GM19397 (cell line): ENCODE data around the gene BTBD9.

ENCODE experiments used
- ATAC-seq: cut with Tn5 transposase; IDR thresholded peaks from one replicate; pipeline ENCODE4 v1.9.1; 2021; ENCODE audit warnings: mild to moderate bottlenecking, moderate library complexity; ENCODE audit not compliant: unreplicated experiment

The BTBD9 gene

GRCh38 chr6:38487423-38487822 is 152.3 kb downstream of the BTBD9 start:
- no peak for ATAC-seq

GRCh38 chr6:38485488-38485887 is 154.2 kb downstream of the BTBD9 start:
- ATAC-seq: no peak

GRCh38 chr6:38484656-38485055 is 155.1 kb downstream of the BTBD9 start:
- ATAC-seq: no peak

- no peak for ATAC-seq
Measured at GRCh38 chr6:38483526-38483925, 156.2 kb downstream of the BTBD9 start.

GRCh38 chr6:38482466-38482865 is 157.3 kb downstream of the BTBD9 start:
- no peak for ATAC-seq

- ATAC-seq: no peak
Measured at GRCh38 chr6:38481851-38482250, 157.9 kb downstream of the BTBD9 start.

GRCh38 chr6:38481211-38481836 is 158.4 kb downstream of the BTBD9 start:
- ATAC-seq: no peak

- ATAC-seq: no peak
Measured at GRCh38 chr6:38480036-38480435, 159.7 kb downstream of the BTBD9 start.

- no peak for ATAC-seq
Measured at GRCh38 chr6:38479331-38479730, 160.4 kb downstream of the BTBD9 start.

GRCh38 chr6:38477680-38478260 is 162.0 kb downstream of the BTBD9 start:
- ATAC-seq: no peak

GRCh38 chr6:38476888-38477287 is 162.8 kb downstream of the BTBD9 start:
- ATAC-seq: no peak

- ATAC-seq: no peak
Measured at GRCh38 chr6:38476141-38476540, 163.6 kb downstream of the BTBD9 start.

- no peak for ATAC-seq
Measured at GRCh38 chr6:38470548-38470947, 169.2 kb downstream of the BTBD9 start.

- ATAC-seq: no peak
Measured at GRCh38 chr6:38467566-38467965, 172.2 kb downstream of the BTBD9 start.

- no peak for ATAC-seq
Measured at GRCh38 chr6:38460186-38460585, 179.5 kb downstream of the BTBD9 start.

- ATAC-seq: no peak
Measured at GRCh38 chr6:38459291-38459690, 180.4 kb downstream of the BTBD9 start.

GRCh38 chr6:38453861-38454260 is 185.9 kb downstream of the BTBD9 start:
- ATAC-seq: no peak

- ATAC-seq: no peak
Measured at GRCh38 chr6:38452816-38453660, 186.7 kb downstream of the BTBD9 start.

- no peak for ATAC-seq
Measured at GRCh38 chr6:38450717-38451116, 189.0 kb downstream of the BTBD9 start.

- no peak for ATAC-seq
Measured at GRCh38 chr6:38445925-38446324, 193.8 kb downstream of the BTBD9 start.

GRCh38 chr6:38445336-38445735 is 194.4 kb downstream of the BTBD9 start:
- no peak for ATAC-seq
